Fibroblast of lung (primary cell): ENCODE data around the gene TTF2. TPM values are rescaled to one million over a fixed set of nuclear protein-coding genes. Genes with fewer than 3 reads are reported as not detected.

Experiments used
- DNase-seq, 2 donors: peaks; one replicate each; pipeline versions ENCODE4 v3.0.0 to v3.0.0-alpha.2; 2010; ENCODE audit warnings: low read depth in 2 of 2
- H2AFZ ChIP-seq: 2 replicates; pipeline ENCODE4 v1.5.1; 2012; ENCODE audit warnings: low read length, control low read depth, inconsistent platforms
- H3K27ac ChIP-seq: 2 replicates; pipeline ENCODE4 v1.5.1; 2011; ENCODE audit warnings: low read length, control low read depth; ENCODE audit not compliant: insufficient read depth
- H3K27me3 ChIP-seq: 2 replicates; pipeline ENCODE4 v1.5.1; 2011; ENCODE audit warnings: mild to moderate bottlenecking, low read length; ENCODE audit not compliant: control insufficient read depth, insufficient read depth
- H3K36me3 ChIP-seq: 2 replicates; pipeline ENCODE4 v1.5.1; 2011; ENCODE audit warnings: low read length; ENCODE audit not compliant: control insufficient read depth, insufficient read depth
- H3K4me1 ChIP-seq: 2 replicates; pipeline ENCODE4 v1.5.1; 2011; ENCODE audit warnings: low read length; ENCODE audit not compliant: control insufficient read depth, insufficient read depth; ENCODE audit errors: extremely low read depth
- H3K4me2 ChIP-seq: 2 replicates; pipeline ENCODE4 v1.5.1; 2011; ENCODE audit warnings: low read length, control low read depth; ENCODE audit not compliant: insufficient read depth; ENCODE audit errors: extremely low read depth
- H3K4me3 ChIP-seq, 4 experiments: fragments of 200-600 bp in 1 of 4; sonication (generic) in 1 of 4; replicated peaks in 1 of 4; 2 replicates each; pipeline ENCODE4 v1.5.1; 2011 to 2016; ENCODE audit warnings: low read length in 4 of 4, low read depth in 3 of 4, mild to moderate bottlenecking in 3 of 4, control low read depth in 2 of 4, inconsistent platforms in 1 of 4, mixed read lengths in 1 of 4; ENCODE audit not compliant: insufficient read depth in 1 of 4; ENCODE audit errors: control extremely low read depth in 1 of 4
- H3K79me2 ChIP-seq: 2 replicates; pipeline ENCODE4 v1.5.1; 2012; ENCODE audit warnings: mild to moderate bottlenecking, low read length, inconsistent platforms; ENCODE audit not compliant: control insufficient read depth, insufficient read depth
- H3K9ac ChIP-seq: 2 replicates; pipeline ENCODE4 v1.5.1; 2011; ENCODE audit warnings: mild to moderate bottlenecking, low read length, control low read depth; ENCODE audit not compliant: insufficient read depth
- H3K9me3 ChIP-seq: 2 replicates; pipeline ENCODE4 v1.5.1; 2012; ENCODE audit warnings: low read depth, low read length; ENCODE audit not compliant: control insufficient read depth, insufficient read depth
- H4K20me1 ChIP-seq: 2 replicates; pipeline ENCODE4 v1.5.1; 2011; ENCODE audit warnings: low read length; ENCODE audit not compliant: control insufficient read depth, insufficient read depth; ENCODE audit errors: extremely low read depth
- EZH2 ChIP-seq: IDR thresholded peaks from 2 replicates; pipeline ENCODE4 v1.5.1; 2012; ENCODE audit warnings: low read length, control low read depth, mild to moderate bottlenecking; ENCODE audit errors: missing control alignments
- polyA plus RNA-seq, 2 donors: library from polyadenylated mRNA; depleted of rRNA in 1 of 2; stranded (reverse) in 1 of 2; unstranded in 1 of 2; fragments of >200 nt; gene quantifications; 2 replicates each; pipeline ENCODE4 v1.2.1, GENCODE V29; 2011 to 2012; ENCODE audit warnings: missing spikeins in 1 of 2
- total RNA-seq: library from RNA; depleted of rRNA; stranded (reverse); fragments of >200 nt; gene quantifications from 2 replicates; pipeline ENCODE4 v1.2.1, GENCODE V29; 2014
- TF ChIP-seq, protein P1 (sequence below), 2 donors: IDR thresholded peaks in 1 of 2; conservative IDR thresholded peaks in 1 of 2; 1 replicate in 1 of 2; 2 replicates in 1 of 2; pipeline ENCODE4 v1.5.1; 2011 to 2012; ENCODE audit warnings: low read length in 2 of 2, control low read depth in 1 of 2, inconsistent platforms in 1 of 2, low read depth in 1 of 2, mild to moderate bottlenecking in 1 of 2

Gene TTF2
- total and polyA plus RNA-seq, 2 donors (not counting 1 experiment from before 2014, with no cell fraction given), result 10.0 to 13.2 TPM

DNA sequence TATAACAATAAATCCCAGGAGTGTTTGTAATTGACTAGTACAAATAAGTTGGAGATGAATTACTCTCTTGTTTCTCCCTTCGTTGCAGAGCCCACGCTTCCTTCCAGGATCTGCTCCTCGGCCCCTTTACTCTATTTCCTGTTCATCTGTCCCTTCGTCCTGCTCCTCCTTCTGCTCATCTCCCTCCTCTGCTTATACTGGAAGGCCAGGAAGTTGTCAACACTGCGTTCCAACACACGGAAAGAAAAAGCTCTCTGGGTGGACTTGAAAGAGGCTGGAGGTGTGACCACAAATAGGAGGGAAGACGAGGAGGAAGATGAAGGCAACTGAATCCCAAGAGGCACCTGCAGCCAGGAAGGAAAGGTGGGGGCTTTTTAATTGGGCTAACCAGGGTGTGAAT, 26.4 kb upstream of the TTF2 start:
- Histone ChIP-seq H3K27ac (no peak overlapping the region), H3K36me3 (no peaks in the 10 kb centered on the region), H4K20me1 (no peaks in the 10 kb centered on the region), H3K9me3 (no peaks in the 10 kb centered on the region), H3K27me3 (no peaks in the 10 kb centered on the region), H3K4me3 (no peak overlapping the region), H3K4me1 (no peaks in the 10 kb centered on the region), H3K79me2 (no peaks in the 10 kb centered on the region), H3K9ac (no peak overlapping the region), H3K4me2 (no peak overlapping the region), H2AFZ (no peak overlapping the region)
- no peak for DNase-seq
- no peak for TF ChIP-seq EZH2
- TF ChIP-seq, protein P1, sequence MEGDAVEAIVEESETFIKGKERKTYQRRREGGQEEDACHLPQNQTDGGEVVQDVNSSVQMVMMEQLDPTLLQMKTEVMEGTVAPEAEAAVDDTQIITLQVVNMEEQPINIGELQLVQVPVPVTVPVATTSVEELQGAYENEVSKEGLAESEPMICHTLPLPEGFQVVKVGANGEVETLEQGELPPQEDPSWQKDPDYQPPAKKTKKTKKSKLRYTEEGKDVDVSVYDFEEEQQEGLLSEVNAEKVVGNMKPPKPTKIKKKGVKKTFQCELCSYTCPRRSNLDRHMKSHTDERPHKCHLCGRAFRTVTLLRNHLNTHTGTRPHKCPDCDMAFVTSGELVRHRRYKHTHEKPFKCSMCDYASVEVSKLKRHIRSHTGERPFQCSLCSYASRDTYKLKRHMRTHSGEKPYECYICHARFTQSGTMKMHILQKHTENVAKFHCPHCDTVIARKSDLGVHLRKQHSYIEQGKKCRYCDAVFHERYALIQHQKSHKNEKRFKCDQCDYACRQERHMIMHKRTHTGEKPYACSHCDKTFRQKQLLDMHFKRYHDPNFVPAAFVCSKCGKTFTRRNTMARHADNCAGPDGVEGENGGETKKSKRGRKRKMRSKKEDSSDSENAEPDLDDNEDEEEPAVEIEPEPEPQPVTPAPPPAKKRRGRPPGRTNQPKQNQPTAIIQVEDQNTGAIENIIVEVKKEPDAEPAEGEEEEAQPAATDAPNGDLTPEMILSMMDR (conservative IDR thresholded peaks at IDR 0.05 in 1 of 2, IDR thresholded peaks at IDR 0.05 in 1 of 2; ENCODE audit: low read depth in 1 of 2, low read length in 2 of 2), result no peak

GRCh38 chr1:117034791-117035290, 25.3 kb upstream of the TTF2 start:
- H3K27ac ChIP-seq, result no peak overlapping the region
- no peak overlapping the region for H3K4me2 ChIP-seq
- H3K4me3 ChIP-seq, result no peak overlapping the region

GRCh38 chr1:117036018-117036461, 24.1 kb upstream of the TTF2 start:
- no peak for DNase-seq
- H3K9me3 ChIP-seq, result no peaks in the 10 kb centered on the region
- H3K4me2 ChIP-seq, result no peak overlapping the region
- TF ChIP-seq, protein P1 (conservative IDR thresholded peaks at IDR 0.05 in 1 of 2, IDR thresholded peaks at IDR 0.05 in 1 of 2; ENCODE audit: low read depth in 1 of 2, low read length in 2 of 2), result no peak
- no peak for TF ChIP-seq EZH2
- no peak overlapping the region for H3K4me3 ChIP-seq
- H3K9ac ChIP-seq, result no peak overlapping the region
- no peak overlapping the region for H3K27ac ChIP-seq
- H3K27me3 ChIP-seq, result no peaks in the 10 kb centered on the region
- no peaks in the 10 kb centered on the region for H4K20me1 ChIP-seq
- no peaks in the 10 kb centered on the region for H3K79me2 ChIP-seq
- H3K4me1 ChIP-seq, result no peaks in the 10 kb centered on the region
- no peak overlapping the region for H2AFZ ChIP-seq
- H3K36me3 ChIP-seq, result no peaks in the 10 kb centered on the region

More at GRCh38 chr1:117034791-117035290, 25.3 kb upstream of the TTF2 start:
- H4K20me1 ChIP-seq, result no peaks in the 10 kb centered on the region
- no peaks in the 10 kb centered on the region for H3K36me3 ChIP-seq
- no peaks in the 10 kb centered on the region for H3K79me2 ChIP-seq
- H2AFZ ChIP-seq, result no peak overlapping the region
- no peaks in the 10 kb centered on the region for H3K9me3 ChIP-seq
- H3K4me1 ChIP-seq, result no peaks in the 10 kb centered on the region
- no peak overlapping the region for H3K9ac ChIP-seq
- no peak for TF ChIP-seq EZH2
- TF ChIP-seq, protein P1 (conservative IDR thresholded peaks at IDR 0.05 in 1 of 2, IDR thresholded peaks at IDR 0.05 in 1 of 2; ENCODE audit: low read depth in 1 of 2, low read length in 2 of 2), result no peak
- no peaks in the 10 kb centered on the region for H3K27me3 ChIP-seq
- DNase-seq, result no peak
